ENCODE measurements around the gene GRIPAP1.

DNA sequence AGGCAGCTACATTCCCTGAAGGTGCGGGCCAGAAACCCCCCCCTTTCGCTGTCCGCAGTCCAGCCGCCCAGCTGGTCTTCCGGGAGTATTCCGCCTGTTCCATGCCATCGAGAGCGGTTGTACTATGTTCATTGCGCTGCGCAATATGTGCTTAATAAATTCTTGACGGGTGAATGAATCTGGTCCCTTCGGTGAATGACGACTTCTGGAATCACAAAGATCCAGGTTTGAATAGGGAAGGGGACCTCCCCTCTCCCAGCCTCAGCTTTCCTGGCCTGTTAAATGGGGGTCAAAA is 41.9 kb upstream of the GRIPAP1 start:
- TF ChIP-seq RARB (CRISPR knock-in tag; IDR thresholded peaks at IDR 0.05) (no peak), ZNF8 (CRISPR knock-in tag; IDR thresholded peaks at IDR 0.05) (no peak), ARNTL (CRISPR knock-in tag; IDR thresholded peaks at IDR 0.05; ENCODE audit: borderline replicate concordance, low read depth) (no peak), GLIS3 (CRISPR knock-in tag; IDR thresholded peaks at IDR 0.05) (no peak)
